NCI-H146 (cell line): ENCODE results near the gene JPT1.
A peak's percentile ranks its signal among the peaks of the same experiment; 100 is the strongest.
"Not testable (repeated sequence)": the region's sequence is repeated elsewhere in the genome, so short reads cannot be mapped to it uniquely, and the experiment has no call there.

ENCODE experiments used
- DNase-seq: peaks from one replicate; lab custom pipeline; 2025; lab: John Stamatoyannopoulos, UW

JPT1 gene

GRCh38 chr17:75154195-75155106 is at the start of gene JPT1:
Gene JPT1, minus strand, starts transcription at chr17:75154512. Its CDS starts 115 bp downstream, at chr17:75154397.
- peak; percentile 99 for DNase-seq

- no peak for DNase-seq
Observed at GRCh38 chr17:75199886-75200618, 45.7 kb upstream of the JPT1 start.

- DNase-seq = no peak
Observed at GRCh38 chr17:75194879-75195278, 40.6 kb upstream of the JPT1 start.

GRCh38 chr17:75191584-75191983 is 37.3 kb upstream of the JPT1 start:
- peak; percentile 8 for DNase-seq

GRCh38 chr17:75188614-75189013 is 34.3 kb upstream of the JPT1 start:
- DNase-seq = no peak

GRCh38 chr17:75183999-75184884 is 29.9 kb upstream of the JPT1 start:
- DNase-seq = no peak

GRCh38 chr17:75182569-75183436 is 28.5 kb upstream of the JPT1 start, which contains the start of gene SUMO2:
Gene SUMO2, minus strand, starts transcription at chr17:75182959. Its CDS starts 125 bp downstream, at chr17:75182834.
- peak; percentile 94 for DNase-seq

- DNase-seq = no peak
Observed at GRCh38 chr17:75182319-75182568, 27.9 kb upstream of the JPT1 start.

- DNase-seq = peak; percentile 24
Observed at GRCh38 chr17:75181608-75182318, 27.5 kb upstream of the JPT1 start.

GRCh38 chr17:75181110-75181509 is 26.8 kb upstream of the JPT1 start:
- no peak for DNase-seq

- DNase-seq = no peak
Observed at GRCh38 chr17:75178453-75178852, 24.1 kb upstream of the JPT1 start.

GRCh38 chr17:75176625-75177024 is 22.3 kb upstream of the JPT1 start:
- no peak for DNase-seq

- DNase-seq = no peak
Observed at GRCh38 chr17:75174996-75175395, 20.7 kb upstream of the JPT1 start.

- DNase-seq = no peak
Observed at GRCh38 chr17:75173526-75173925, 19.2 kb upstream of the JPT1 start.

GRCh38 chr17:75168998-75169397 is 14.7 kb upstream of the JPT1 start:
- DNase-seq = no peak

- DNase-seq = not testable (repeated sequence)
Observed at GRCh38 chr17:75164606-75165005, 10.3 kb upstream of the JPT1 start.

GRCh38 chr17:75163074-75163473 is 8.8 kb upstream of the JPT1 start:
- no peak for DNase-seq

GRCh38 chr17:75160211-75160610 is 5.9 kb upstream of the JPT1 start:
- no peak for DNase-seq

GRCh38 chr17:75159196-75160031 is 5.1 kb upstream of the JPT1 start:
- no peak for DNase-seq

GRCh38 chr17:75158480-75158879 is 4.2 kb upstream of the JPT1 start:
- not testable (repeated sequence) for DNase-seq
